MM.1S (cell line): ENCODE measurements around the gene TOB1.

ENCODE experiments used
- EZH2phosphoT487 ChIP-seq: fragments of 300-600 bp; sonication (generic); IDR thresholded peaks from 2 replicates; pipeline ENCODE4 v1.6.1; 2018; ENCODE audit warnings: antibody characterized with exemption, low read length
- TF ChIP-seq, protein P1 (sequence below): fragments of 300-600 bp; sonication (generic); IDR thresholded peaks from 2 replicates; pipeline ENCODE4 v1.5.1; 2016; ENCODE audit warnings: antibody characterized with exemption, low read length, mixed read lengths

DNA sequence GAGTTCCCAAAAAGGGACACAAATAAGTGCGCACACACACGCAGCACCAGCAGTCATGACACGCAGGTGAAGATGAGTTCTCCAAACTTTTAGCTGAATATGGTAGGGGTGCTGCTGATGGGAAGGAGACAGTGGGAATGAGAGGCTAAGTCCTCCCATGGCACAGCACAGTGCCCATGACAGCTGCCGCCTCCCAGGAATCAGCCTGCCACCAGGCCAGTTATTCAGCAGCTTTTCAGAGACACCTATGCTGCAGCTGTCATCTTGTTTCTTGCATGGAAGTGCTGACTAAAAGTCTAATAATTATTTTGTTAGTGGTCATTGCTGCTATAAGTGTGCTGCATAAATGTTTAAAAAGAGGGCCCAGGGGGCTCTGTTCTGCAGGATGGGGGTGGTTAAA lies 18.6 kb downstream of the TOB1 start:
- TF ChIP-seq, protein P1, sequence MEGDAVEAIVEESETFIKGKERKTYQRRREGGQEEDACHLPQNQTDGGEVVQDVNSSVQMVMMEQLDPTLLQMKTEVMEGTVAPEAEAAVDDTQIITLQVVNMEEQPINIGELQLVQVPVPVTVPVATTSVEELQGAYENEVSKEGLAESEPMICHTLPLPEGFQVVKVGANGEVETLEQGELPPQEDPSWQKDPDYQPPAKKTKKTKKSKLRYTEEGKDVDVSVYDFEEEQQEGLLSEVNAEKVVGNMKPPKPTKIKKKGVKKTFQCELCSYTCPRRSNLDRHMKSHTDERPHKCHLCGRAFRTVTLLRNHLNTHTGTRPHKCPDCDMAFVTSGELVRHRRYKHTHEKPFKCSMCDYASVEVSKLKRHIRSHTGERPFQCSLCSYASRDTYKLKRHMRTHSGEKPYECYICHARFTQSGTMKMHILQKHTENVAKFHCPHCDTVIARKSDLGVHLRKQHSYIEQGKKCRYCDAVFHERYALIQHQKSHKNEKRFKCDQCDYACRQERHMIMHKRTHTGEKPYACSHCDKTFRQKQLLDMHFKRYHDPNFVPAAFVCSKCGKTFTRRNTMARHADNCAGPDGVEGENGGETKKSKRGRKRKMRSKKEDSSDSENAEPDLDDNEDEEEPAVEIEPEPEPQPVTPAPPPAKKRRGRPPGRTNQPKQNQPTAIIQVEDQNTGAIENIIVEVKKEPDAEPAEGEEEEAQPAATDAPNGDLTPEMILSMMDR: no peak
- TF ChIP-seq EZH2phosphoT487: no peak
